ENCODE measurements around the gene SMAD7. TPM values are rescaled to one million over a fixed set of nuclear protein-coding genes. Genes with fewer than 3 reads are reported as not detected.

Gene SMAD7
- total RNA-seq, 2 donors from 2014 or later = 14.9 to 21.7 TPM

- peaks cover 25% of the 10 kb centered on the region for H3K4me1 Mint-ChIP-seq (ENCODE audit: low read depth)
- H3K27ac Mint-ChIP-seq = no peak overlapping the region
- no peak for ATAC-seq (replicated peaks in 1 of 2)
- peaks cover 0 to 2% of the 10 kb centered on the region in 2 donors for H3K36me3 Mint-ChIP-seq (ENCODE audit: insufficient read depth in 2 of 2)
- H3K9me3 Mint-ChIP-seq = no peaks in the 10 kb centered on the region
- no peak overlapping the region for H3K4me3 Mint-ChIP-seq
- no peak for DNase-seq
- peaks cover 43% of the 10 kb centered on the region for H3K27me3 Mint-ChIP-seq (ENCODE audit: low read depth)
Measured at GRCh38 chr18:48977914-48978313, 27.1 kb upstream of the SMAD7 start.

GRCh38 chr18:48975817-48976649 lies 25.3 kb upstream of the SMAD7 start:
- ATAC-seq (replicated peaks in 1 of 2) (peak; percentile 86 to 91), DNase-seq (peak; percentile 71 to 73)
- H3K4me1 Mint-ChIP-seq (ENCODE audit: low read depth) = peaks cover 29% of the 10 kb centered on the region
- H3K36me3 Mint-ChIP-seq (ENCODE audit: insufficient read depth in 2 of 2) = peaks cover 0 to 2% of the 10 kb centered on the region in 2 donors
- H3K9me3 Mint-ChIP-seq = no peaks in the 10 kb centered on the region
- H3K4me3 Mint-ChIP-seq = peak overlapping the region; percentile 63 to 84
- H3K27me3 Mint-ChIP-seq (ENCODE audit: low read depth) = peaks cover 39% of the 10 kb centered on the region
- no peak overlapping the region for H3K27ac Mint-ChIP-seq

GRCh38 chr18:48975120-48975816 lies 24.5 kb upstream of the SMAD7 start:
- ATAC-seq (replicated peaks in 1 of 2) (peak; percentile 11 to 12), DNase-seq (no peak)
- peaks cover 37% of the 10 kb centered on the region for H3K27me3 Mint-ChIP-seq (ENCODE audit: low read depth)
- no peak overlapping the region for H3K27ac Mint-ChIP-seq
- no peaks in the 10 kb centered on the region for H3K9me3 Mint-ChIP-seq
- peaks cover 29% of the 10 kb centered on the region for H3K4me1 Mint-ChIP-seq (ENCODE audit: low read depth)
- peaks cover 0 to 2% of the 10 kb centered on the region in 2 donors for H3K36me3 Mint-ChIP-seq (ENCODE audit: insufficient read depth in 2 of 2)
- H3K4me3 Mint-ChIP-seq = peak overlapping the region; percentile 68 to 70

DNA sequence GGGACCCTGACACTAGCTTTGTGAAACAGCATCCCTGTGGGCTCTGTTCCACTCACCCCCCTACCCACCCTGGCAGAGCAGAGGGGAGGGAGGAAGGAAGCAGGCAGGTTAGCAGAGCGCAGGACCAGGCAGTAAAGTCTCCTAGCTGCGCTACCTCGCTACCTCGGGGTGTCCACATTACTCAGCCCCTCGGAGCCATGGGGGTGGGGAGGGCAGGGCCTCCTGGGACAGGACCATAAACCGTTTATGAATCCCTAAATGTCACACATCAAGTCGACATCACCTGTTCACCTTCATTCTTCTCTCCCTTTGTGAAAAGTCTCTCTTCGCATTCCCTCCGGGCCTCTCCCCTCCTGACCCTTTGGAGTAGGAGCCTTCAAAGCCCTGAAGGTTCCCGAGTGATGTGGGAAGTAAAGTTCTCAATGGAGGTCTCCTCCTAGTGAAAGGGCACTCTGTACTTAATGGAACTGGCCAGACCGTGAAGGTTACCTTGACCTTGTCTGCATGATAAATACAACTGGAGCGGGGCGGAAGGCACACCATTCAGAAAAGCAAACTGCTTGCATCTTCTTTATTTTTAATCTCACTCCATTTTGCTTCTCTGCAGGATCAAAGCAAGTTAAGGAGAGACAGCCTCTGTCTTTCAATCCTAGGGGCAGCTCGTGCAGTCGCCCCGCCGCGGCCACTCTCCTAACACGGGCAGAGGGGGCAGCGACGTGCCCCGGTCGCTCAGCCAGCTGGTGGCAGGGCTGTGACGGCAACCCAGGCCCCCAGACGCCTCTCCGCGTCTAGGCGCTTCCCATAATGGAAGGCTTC lies 23.7 kb upstream of the SMAD7 start:
- peak overlapping the region; percentile 68 to 70 for H3K4me3 Mint-ChIP-seq
- DNase-seq (no peak), ATAC-seq (replicated peaks in 1 of 2) (no peak)
- H3K4me1 Mint-ChIP-seq (ENCODE audit: low read depth) = peaks cover 22% of the 10 kb centered on the region
- no peaks in the 10 kb centered on the region for H3K9me3 Mint-ChIP-seq
- H3K27me3 Mint-ChIP-seq (ENCODE audit: low read depth) = peaks cover 30% of the 10 kb centered on the region
- peaks cover 0 to 2% of the 10 kb centered on the region in 2 donors for H3K36me3 Mint-ChIP-seq (ENCODE audit: insufficient read depth in 2 of 2)
- H3K27ac Mint-ChIP-seq = no peak overlapping the region

- peaks cover 0 to 2% of the 10 kb centered on the region in 2 donors for H3K36me3 Mint-ChIP-seq (ENCODE audit: insufficient read depth in 2 of 2)
- peaks cover 15% of the 10 kb centered on the region for H3K4me1 Mint-ChIP-seq (ENCODE audit: low read depth)
- H3K27me3 Mint-ChIP-seq (ENCODE audit: low read depth) = peaks cover 23% of the 10 kb centered on the region
- ATAC-seq (replicated peaks in 1 of 2) = no peak
- H3K4me3 Mint-ChIP-seq = no peak overlapping the region
- H3K9me3 Mint-ChIP-seq = no peaks in the 10 kb centered on the region
- DNase-seq = no peak
- no peak overlapping the region for H3K27ac Mint-ChIP-seq
Measured at GRCh38 chr18:48973731-48974130, 23.0 kb upstream of the SMAD7 start.

- no peak overlapping the region for H3K4me3 Mint-ChIP-seq
- no peak overlapping the region for H3K27ac Mint-ChIP-seq
- H3K27me3 Mint-ChIP-seq (ENCODE audit: low read depth) = peaks cover 13% of the 10 kb centered on the region
- no peak for ATAC-seq (replicated peaks in 1 of 2)
- peaks cover 0 to 2% of the 10 kb centered on the region in 2 donors for H3K9me3 Mint-ChIP-seq
- DNase-seq = no peak
- peaks cover 6% of the 10 kb centered on the region for H3K4me1 Mint-ChIP-seq (ENCODE audit: low read depth)
- no peaks in the 10 kb centered on the region for H3K36me3 Mint-ChIP-seq (ENCODE audit: insufficient read depth in 2 of 2)
Measured at GRCh38 chr18:48968412-48969215, 17.8 kb upstream of the SMAD7 start.

- ATAC-seq (replicated peaks in 1 of 2) = no peak
- Mint-ChIP-seq H3K27me3 (ENCODE audit: low read depth) (peaks cover 17% of the 10 kb centered on the region), H3K9me3 (peaks cover 0 to 2% of the 10 kb centered on the region in 2 donors), H3K4me1 (ENCODE audit: low read depth) (peaks cover 17% of the 10 kb centered on the region), H3K36me3 (ENCODE audit: insufficient read depth in 2 of 2) (no peaks in the 10 kb centered on the region), H3K4me3 (no peak overlapping the region), H3K27ac (no peak overlapping the region)
- no peak for DNase-seq
Measured at GRCh38 chr18:48967545-48967944, 16.8 kb upstream of the SMAD7 start.

DNA sequence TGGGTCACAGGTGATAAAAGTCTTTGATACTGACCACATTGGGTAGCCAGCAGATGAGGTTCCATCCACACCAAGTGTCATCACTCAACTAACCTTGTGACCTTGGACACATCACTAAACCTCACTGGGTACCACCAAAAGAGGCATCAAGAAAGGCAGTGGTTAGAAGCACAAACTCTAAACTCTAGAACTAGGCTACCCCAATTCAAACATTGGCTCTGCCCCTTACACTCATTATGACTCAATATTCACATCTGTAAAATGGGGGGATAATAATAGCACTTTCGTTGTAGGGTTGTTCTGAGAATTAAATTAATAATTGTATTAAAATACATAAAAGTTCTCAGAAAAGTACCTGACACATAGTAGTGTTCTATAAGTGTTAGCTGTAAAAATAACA lies 15.8 kb upstream of the SMAD7 start:
- H3K27me3 Mint-ChIP-seq (ENCODE audit: low read depth) = peaks cover 17% of the 10 kb centered on the region
- H3K36me3 Mint-ChIP-seq (ENCODE audit: insufficient read depth in 2 of 2) = no peaks in the 10 kb centered on the region
- no peak for ATAC-seq (replicated peaks in 1 of 2)
- H3K27ac Mint-ChIP-seq = no peak overlapping the region
- no peak for DNase-seq
- H3K4me3 Mint-ChIP-seq = no peak overlapping the region
- H3K9me3 Mint-ChIP-seq = peaks cover 0 to 2% of the 10 kb centered on the region in 2 donors
- peaks cover 14% of the 10 kb centered on the region for H3K4me1 Mint-ChIP-seq (ENCODE audit: low read depth)

DNA sequence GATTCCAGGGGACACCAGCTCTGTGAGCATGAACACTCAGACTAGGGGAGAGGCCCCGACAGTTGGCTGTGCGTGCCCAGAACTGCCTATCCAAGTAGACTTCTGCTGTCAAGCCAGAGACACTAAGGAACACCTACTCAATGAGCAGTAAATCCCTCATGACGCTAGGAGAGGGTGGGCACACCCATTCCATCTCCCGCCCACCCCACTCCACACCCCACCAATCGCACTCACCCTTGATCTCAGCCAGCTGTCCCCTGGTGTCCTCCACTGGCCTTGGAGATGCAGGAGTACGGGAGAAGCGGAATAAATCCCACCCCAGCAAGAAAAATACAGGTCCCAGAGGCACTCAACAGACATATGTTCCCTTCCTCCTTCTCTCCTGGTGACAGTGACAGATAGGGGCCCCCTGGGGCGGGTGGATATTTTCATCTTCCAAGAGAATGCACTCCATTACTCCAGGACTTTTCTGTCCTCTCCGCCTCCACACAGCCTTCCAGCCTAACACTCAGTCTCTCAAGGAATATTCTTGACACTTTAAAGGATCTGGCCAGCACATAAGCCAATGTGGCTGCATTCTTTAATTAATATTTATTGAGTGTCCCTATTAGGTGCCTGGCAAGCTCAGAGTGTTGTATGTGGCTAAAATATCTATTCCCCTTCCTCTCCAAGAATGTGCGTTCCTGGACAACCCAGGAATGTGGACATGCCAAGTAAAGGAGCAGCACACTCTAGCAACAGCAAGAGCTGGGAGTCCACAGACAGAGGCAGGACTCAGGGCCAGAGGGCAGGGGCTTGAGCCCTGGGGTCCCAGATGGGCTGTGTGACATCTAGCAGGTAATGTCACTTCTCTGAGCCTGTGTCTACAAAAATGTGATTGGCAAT lies 13.1 kb upstream of the SMAD7 start:
- no peaks in the 10 kb centered on the region for H3K36me3 Mint-ChIP-seq (ENCODE audit: insufficient read depth in 2 of 2)
- ATAC-seq (replicated peaks in 1 of 2) = no peak

GRCh38 chr18:48962994-48963561 lies 12.3 kb upstream of the SMAD7 start:
- DNase-seq (no peak), ATAC-seq (replicated peaks in 1 of 2) (peak in 1 of 2 donors; percentile 58)

More for the DNA sequence above, 13.1 kb upstream of the SMAD7 start:
- H3K27ac Mint-ChIP-seq = no peak overlapping the region
- DNase-seq = no peak
- peaks cover 14% of the 10 kb centered on the region for H3K4me1 Mint-ChIP-seq (ENCODE audit: low read depth)
- peaks cover 0 to 2% of the 10 kb centered on the region in 2 donors for H3K9me3 Mint-ChIP-seq
- H3K27me3 Mint-ChIP-seq (ENCODE audit: low read depth) = peaks cover 16% of the 10 kb centered on the region
- H3K4me3 Mint-ChIP-seq = no peak overlapping the region

GRCh38 chr18:48962252-48962993 lies 11.7 kb upstream of the SMAD7 start:
- H3K36me3 Mint-ChIP-seq (ENCODE audit: insufficient read depth in 2 of 2) = no peaks in the 10 kb centered on the region
- no peaks in the 10 kb centered on the region for H3K9me3 Mint-ChIP-seq
- H3K27me3 Mint-ChIP-seq (ENCODE audit: low read depth) = peaks cover 16% of the 10 kb centered on the region
- no peak for ATAC-seq (replicated peaks in 1 of 2)
- no peak overlapping the region for H3K27ac Mint-ChIP-seq
- DNase-seq = no peak
- H3K4me3 Mint-ChIP-seq = no peak overlapping the region
- peaks cover 14% of the 10 kb centered on the region for H3K4me1 Mint-ChIP-seq (ENCODE audit: low read depth)

More at GRCh38 chr18:48962994-48963561, 12.3 kb upstream of the SMAD7 start:
- Mint-ChIP-seq H3K36me3 (ENCODE audit: insufficient read depth in 2 of 2) (no peaks in the 10 kb centered on the region), H3K27me3 (ENCODE audit: low read depth) (peaks cover 16% of the 10 kb centered on the region), H3K4me1 (ENCODE audit: low read depth) (peaks cover 14% of the 10 kb centered on the region), H3K9me3 (peaks cover 0 to 1% of the 10 kb centered on the region in 2 donors), H3K4me3 (no peak overlapping the region), H3K27ac (no peak overlapping the region)
